ENCODE data around the gene ATG14. TPM values are rescaled to one million over a fixed set of nuclear protein-coding genes. Genes with fewer than 3 reads are reported as not detected.

The ATG14 gene
- total RNA-seq, 2 donors from 2014 or later: 12.5 to 21.9 TPM

GRCh38 chr14:55355922-55356321 is 55.7 kb downstream of the ATG14 start:
- DNase-seq (ENCODE audit: low spot score): no peak
- Histone ChIP-seq H3K4me1 (replicated peaks) (no peaks in the 10 kb centered on the region), H3K36me3 (no peaks in the 10 kb centered on the region), H3K27me3 (replicated peaks; ENCODE audit: insufficient read depth) (no peaks in the 10 kb centered on the region), H3K4me3 (no peak overlapping the region), H3K27ac (peak overlapping the region in 1 of 2 donors; percentile 12), H3K9me3 (no peaks in the 10 kb centered on the region)
- intact Hi-C loops (cut with DNase I): loop anchor here (2.0 to 5.0 kb wide), 2 partner anchors 85 to 144 kb away; partner anchors contain the start of gene FBXO34
- no peak for TF ChIP-seq CTCF (IDR thresholded peaks at IDR 0.05)
- TF ChIP-seq POLR2AphosphoS5 (IDR thresholded peaks at IDR 0.05): no peak
- no peak for TF ChIP-seq POLR2A (IDR thresholded peaks at IDR 0.05)
- 60% methylated on average over 6 of the region's 6 CpGs for WGBS

GRCh38 chr14:55354500-55354899 is 57.1 kb downstream of the ATG14 start:
- 35% methylated on average over 5 of the region's 5 CpGs for WGBS
- DNase-seq (ENCODE audit: low spot score): peak; percentile 65
- Histone ChIP-seq H3K27me3 (replicated peaks; ENCODE audit: insufficient read depth) (no peaks in the 10 kb centered on the region), H3K4me1 (replicated peaks) (no peaks in the 10 kb centered on the region), H3K9me3 (no peaks in the 10 kb centered on the region), H3K27ac (peak overlapping the region; percentile 4 to 36), H3K36me3 (no peaks in the 10 kb centered on the region), H3K4me3 (no peak overlapping the region)
- TF ChIP-seq POLR2AphosphoS5 (IDR thresholded peaks at IDR 0.05) (peak; percentile 50), POLR2A (IDR thresholded peaks at IDR 0.05) (no peak), CTCF (IDR thresholded peaks at IDR 0.05) (peak; percentile 35 to 84 (median 64))
- intact Hi-C loops (cut with DNase I): loop anchor here (2.0 kb wide), 1 partner anchor 84 kb away; the partner anchor contains the start of gene FBXO34

- no peak for DNase-seq (ENCODE audit: low spot score)
- 79% methylated on average over 11 of the region's 11 CpGs for WGBS
- no peak for TF ChIP-seq POLR2AphosphoS5 (IDR thresholded peaks at IDR 0.05)
- TF ChIP-seq CTCF (IDR thresholded peaks at IDR 0.05): no peak
- TF ChIP-seq POLR2A (IDR thresholded peaks at IDR 0.05): no peak
These were observed 57.8 kb downstream of the ATG14 start for GRCh38 chr14:55353686-55354467.

GRCh38 chr14:55352201-55352600 is 59.4 kb downstream of the ATG14 start:
- no peaks in the 10 kb centered on the region for H3K27me3 ChIP-seq (replicated peaks; ENCODE audit: insufficient read depth)
- H3K27ac ChIP-seq: no peak overlapping the region
- H3K4me3 ChIP-seq: no peak overlapping the region
- H3K9me3 ChIP-seq: no peaks in the 10 kb centered on the region
- TF ChIP-seq POLR2AphosphoS5 (IDR thresholded peaks at IDR 0.05) (no peak), POLR2A (IDR thresholded peaks at IDR 0.05) (no peak), CTCF (IDR thresholded peaks at IDR 0.05) (no peak)
- peaks cover 4% of the 10 kb centered on the region for H3K4me1 ChIP-seq (replicated peaks)
- no peak for DNase-seq (ENCODE audit: low spot score)
- intact Hi-C loops (cut with DNase I): no loop called here
- H3K36me3 ChIP-seq: no peaks in the 10 kb centered on the region
- 88% methylated on average over 9 of the region's 9 CpGs for WGBS

More at GRCh38 chr14:55353686-55354467, 57.8 kb downstream of the ATG14 start:
- Histone ChIP-seq H3K27me3 (replicated peaks; ENCODE audit: insufficient read depth) (no peaks in the 10 kb centered on the region), H3K4me3 (no peak overlapping the region), H3K36me3 (no peaks in the 10 kb centered on the region), H3K27ac (peak overlapping the region; percentile 4 to 36), H3K4me1 (replicated peaks) (no peaks in the 10 kb centered on the region), H3K9me3 (no peaks in the 10 kb centered on the region)
- intact Hi-C loops (cut with DNase I): loop anchor here (2.0 kb wide), 1 partner anchor 83 kb away; the partner anchor contains the start of gene FBXO34

- Histone ChIP-seq H3K4me1 (replicated peaks) (peaks cover 5% of the 10 kb centered on the region), H3K36me3 (no peaks in the 10 kb centered on the region), H3K4me3 (no peak overlapping the region), H3K27ac (no peak overlapping the region), H3K27me3 (replicated peaks; ENCODE audit: insufficient read depth) (no peaks in the 10 kb centered on the region), H3K9me3 (no peaks in the 10 kb centered on the region)
- WGBS: 90% methylated on average over 9 of the region's 9 CpGs
- TF ChIP-seq POLR2AphosphoS5 (IDR thresholded peaks at IDR 0.05) (no peak), CTCF (IDR thresholded peaks at IDR 0.05) (no peak), POLR2A (IDR thresholded peaks at IDR 0.05) (no peak)
- no peak for DNase-seq (ENCODE audit: low spot score)
- intact Hi-C loops (cut with DNase I): no loop called here
These were observed 60.5 kb downstream of the ATG14 start for GRCh38 chr14:55351111-55351510.

Data from prostate gland (tissue), 2 donors.